Prostate gland (tissue), 2 donors: ENCODE measurements around the gene CD46.

Experiments used
- CTCF ChIP-seq, 4 experiments: fragments of 200-600 bp in 2 of 4; fragments of 450-650 bp in 2 of 4; sonication (generic) in 2 of 4; IDR thresholded peaks; 1 replicate in 3 of 4; 2 replicates in 1 of 4; pipeline ENCODE4 v1.5.1; 2016 to 2019; ENCODE audit warnings: antibody characterized with exemption in 4 of 4, mild to moderate bottlenecking in 2 of 4, moderate library complexity in 2 of 4
- POLR2A ChIP-seq: fragments of 450-650 bp; IDR thresholded peaks from one replicate; pipeline ENCODE4 v1.6.1; 2016; ENCODE audit warnings: antibody characterized with exemption, mild to moderate bottlenecking

GRCh38 chr1:207822602-207823451 is 71.0 kb downstream of the CD46 start:
- TF ChIP-seq CTCF (IDR thresholded peaks at IDR 0.05) (peak in 1 of 4 experiments; percentile 5), POLR2A (peak; percentile 75)
